K562 (cell line): ENCODE data around the gene WTIP. TPM values are rescaled to one million over a fixed set of nuclear protein-coding genes. Genes with fewer than 3 reads are reported as not detected.

ENCODE experiments used
- ATAC-seq: fragments of 200-7000 bp; cut with Tn5 transposase; 3 replicates; pipeline ENCODE4 v1.9.1; 2020; ENCODE audit warnings: moderate library complexity
- BruUV-seq: library from RNA; stranded (reverse); fragments of 400-500 nt; replicated peaks from 2 replicates; lab custom pipeline; 2021; lab: Mats Ljungman, UMichigan
- CTCF ChIA-PET: fragments of 300-600 bp; formaldehyde crosslinking; extraction: SDS; loops from one replicate; lab custom pipeline; 2021; ENCODE audit warnings: low intra/inter-chr PET ratio; lab: Yijun Ruan, JAX
- POLR2A ChIA-PET: fragments of 300-600, 350-650 bp; sonication (Branson Sonifier 250); formaldehyde crosslinking; extraction: SDS; loops from one replicate; lab custom pipeline; 2021; ENCODE audit warnings: antibody characterized with exemption, inconsistent platforms; lab: Yijun Ruan, JAX
- DNase-seq, 4 experiments: peaks; one replicate each; pipeline versions ENCODE4 v3.0.0 to v3.0.0-alpha.2; 2011 to 2018; ENCODE audit warnings: low spot score in 3 of 4, mixed read lengths in 3 of 4; ENCODE audit errors: extremely low read depth in 1 of 4
- FAIRE-seq: peaks from 2 replicates; lab custom pipeline; 2011; peaks lifted over from hg19 to GRCh38; lab: Jason Lieb, UNC
- H2AFZ ChIP-seq: 2 replicates; pipeline ENCODE4 v1.6.0; 2011; ENCODE audit warnings: low read depth, low read length, control low read depth, inconsistent platforms
- H3K27ac ChIP-seq: fragments of 200-600 bp; 3 replicates; pipeline ENCODE4 v1.8.0; 2011; ENCODE audit warnings: low read depth, mild to moderate bottlenecking, control low read depth, inconsistent platforms, low read length, moderate library complexity, mixed read lengths; ENCODE audit errors: extremely low read depth
- H3K27me3 ChIP-seq, 2 experiments: fragments of 300-600 bp in 1 of 2; 2 replicates in 1 of 2; 3 replicates in 1 of 2; pipeline versions ENCODE4 v1.6.0 to v1.8.0; 2011; ENCODE audit warnings: inconsistent platforms in 2 of 2, low read length in 2 of 2, mild to moderate bottlenecking in 1 of 2, mixed read lengths in 1 of 2, moderate library complexity in 1 of 2; ENCODE audit not compliant: control insufficient read depth in 2 of 2, insufficient read depth in 2 of 2
- H3K36me3 ChIP-seq: fragments of 300-600 bp; 3 replicates; pipeline ENCODE4 v1.8.0; 2011; ENCODE audit warnings: mild to moderate bottlenecking, low read length, inconsistent platforms; ENCODE audit not compliant: control insufficient read depth, insufficient read depth
- H3K4me1 ChIP-seq, 2 experiments: fragments of 200-600 bp in 1 of 2; replicated peaks in 1 of 2; 2 replicates in 1 of 2; 3 replicates in 1 of 2; pipeline versions ENCODE4 v1.5.1 to v1.8.0; 2011; ENCODE audit warnings: inconsistent platforms in 2 of 2, low read length in 2 of 2, mild to moderate bottlenecking in 1 of 2, mixed read lengths in 1 of 2, moderate library complexity in 1 of 2; ENCODE audit not compliant: control insufficient read depth in 2 of 2, insufficient read depth in 2 of 2
- H3K4me2 ChIP-seq: 2 replicates; pipeline ENCODE4 v1.6.1; 2011; ENCODE audit warnings: low read length, control low read depth, inconsistent platforms, mixed read lengths; ENCODE audit not compliant: insufficient read depth
- H3K4me3 ChIP-seq: fragments of 200-600 bp; sonication (generic), shearing (Covaris generic); 2 replicates; pipeline ENCODE4 v1.5.1; 2016; ENCODE audit warnings: control low read depth, inconsistent platforms
- H3K79me2 ChIP-seq: fragments of 200-600 bp; 3 replicates; pipeline ENCODE4 v1.8.0; 2011; ENCODE audit warnings: low read length, inconsistent platforms; ENCODE audit not compliant: control insufficient read depth, insufficient read depth
- H3K9ac ChIP-seq, 2 experiments: 2 replicates each; pipeline versions ENCODE4 v1.6.0 to v1.6.1; 2011; ENCODE audit warnings: low read depth in 2 of 2, low read length in 2 of 2, control low read depth in 1 of 2, inconsistent platforms in 1 of 2, mild to moderate bottlenecking in 1 of 2, mixed read lengths in 1 of 2; ENCODE audit not compliant: insufficient read depth in 1 of 2
- H3K9me1 ChIP-seq: one replicate; pipeline ENCODE4 v1.6.0; 2011; ENCODE audit warnings: inconsistent platforms, mild to moderate bottlenecking, low read length, moderate library complexity; ENCODE audit not compliant: control insufficient read depth, insufficient read depth
- H3K9me3 ChIP-seq: replicated peaks from 2 replicates; pipeline ENCODE4 v1.5.1; 2011; ENCODE audit warnings: low read depth, low read length, inconsistent platforms; ENCODE audit not compliant: control insufficient read depth, insufficient read depth
- H4K20me1 ChIP-seq: replicated peaks from 2 replicates; pipeline ENCODE4 v1.6.1; 2011; ENCODE audit warnings: low read length, inconsistent platforms, mixed read lengths; ENCODE audit not compliant: control insufficient read depth, insufficient read depth
- CBFA2T2 ChIP-seq: fragments of 450-650 bp; conservative IDR thresholded peaks from 2 replicates; pipeline ENCODE4 v1.6.1; 2017; ENCODE audit warnings: mild to moderate bottlenecking
- CHD1 ChIP-seq: fragments of 200-600 bp; sonication (generic); IDR thresholded peaks from one replicate; pipeline ENCODE4 v1.6.1; 2012; ENCODE audit warnings: mild to moderate bottlenecking, moderate library complexity, low read length, inconsistent platforms
- CHD7 ChIP-seq: fragments of 200-600 bp; sonication (generic); IDR thresholded peaks from one replicate; pipeline ENCODE4 v1.6.1; 2012; ENCODE audit warnings: mild to moderate bottlenecking, low read depth, low read length, inconsistent platforms
- CXXC5 ChIP-seq: fragments of 250-450 bp; sonication (Bioruptor Pico); IDR thresholded peaks from 2 replicates; pipeline ENCODE4 v1.8.0; 2022; ENCODE audit warnings: inconsistent platforms, mild to moderate bottlenecking, moderate library complexity
- LEF1 ChIP-seq: fragments of 450-650 bp; IDR thresholded peaks from 2 replicates; pipeline ENCODE4 v1.6.1; 2016; ENCODE audit warnings: mild to moderate bottlenecking
- MTA1 ChIP-seq: fragments of 450-650 bp; IDR thresholded peaks from 2 replicates; pipeline ENCODE4 v1.6.1; 2017; ENCODE audit warnings: borderline replicate concordance
- POLR2G ChIP-seq: fragments of 200-400 bp; formaldehyde crosslinking; IDR thresholded peaks from 2 replicates; pipeline ENCODE4 v1.6.1; 2017; ENCODE audit warnings: low read depth, mild to moderate bottlenecking, antibody characterized with exemption, low read length, moderate library complexity
- whole genome bisulfite sequencing: fragments of 100-300 bp; shearing (Covaris generic); methylation state at CpG from one replicate; pipeline ENCODE4 v1.1.6; 2016; ENCODE audit warnings: low coverage, mixed read lengths; ENCODE audit not compliant: insufficient coverage; ENCODE audit errors: missing lambda C conversion rate; 5-methylcytosine and 5-hydroxymethylcytosine counted together
- in situ Hi-C: fragments of 300-500 bp; cut with MboI; formaldehyde crosslinking; loops from 4 replicates; pipeline ENCODE4 v1.15.0; 2018; ENCODE audit warnings: inconsistent platforms, mixed read lengths
- intact Hi-C: fragments of 100-400 bp; cut with micrococcal nuclease; formaldehyde crosslinking; loops from 2 replicates; pipeline ENCODE4 v1.14.2; 2022
- polyA plus RNA-seq, 8 experiments: library from polyadenylated mRNA; depleted of rRNA in 4 of 8; stranded (reverse) in 5 of 8; unstranded in 3 of 8; fragments of >200 nt; fragmentation: Nextera tagmentation in 2 of 8; fragmentation: Illumina TruSeq in 1 of 8; extraction: Ambion mirVana in 2 of 8; extraction: Trizol in 1 of 8; gene quantifications; 2 replicates each; pipeline versions ENCODE4 v1.2.1 to v1.2.3, GENCODE V29; 2011 to 2014; ENCODE audit warnings: inconsistent platforms in 1 of 8, missing spikeins in 1 of 8
- total RNA-seq, 7 experiments: library from RNA; depleted of rRNA in 6 of 7; stranded (reverse); fragments of >200 nt in 6 of 7; fragmentation: Illumina TruSeq in 2 of 7; extraction: Trizol in 2 of 7; gene quantifications; 2 replicates each; pipeline versions ENCODE4 v1.2.1 to v1.2.3, GENCODE V29; 2011 to 2021; ENCODE audit warnings: low replicate concordance in 1 of 7

WTIP gene
- total and polyA plus RNA-seq, 9 of the 15 experiments (the other 6 are each of a cell fraction or from before 2014, with no cell fraction given) = under 0.01 to 0.54 (median 0.27) TPM; not detected in 1

- Histone ChIP-seq H3K9me3 (no peaks in the 10 kb centered on the region), H3K4me2 (no peak overlapping the region), H3K4me1 (no peaks in the 10 kb centered on the region; a peak in 1 of 5 replicates), H2AFZ (no peak overlapping the region), H3K36me3 (peaks cover 20% of the 10 kb centered on the region), H4K20me1 (no peaks in the 10 kb centered on the region), H3K9me1 (no peaks in the 10 kb centered on the region), H3K27me3 (no peaks in the 10 kb centered on the region), H3K4me3 (no peak overlapping the region), H3K9ac (no peak overlapping the region), H3K27ac (no peak overlapping the region), H3K79me2 (no peaks in the 10 kb centered on the region)
- DNase-seq (no peak), FAIRE-seq (no peak), ATAC-seq (no peak)
- 49% methylated on average over 5 of the region's 5 CpGs for WGBS
- BruUV-seq = no TSS peak
- intact Hi-C loops (no loop called here), in situ Hi-C loops (no loop called here)
- POLR2A ChIA-PET = interaction anchor here (0.8 to 1.6 kb wide), 5 partner anchors 9 to 61 kb away, joined by 3 to 9 read pairs (median 3); no protein-coding TSS in a partner anchor
- CTCF ChIA-PET = no interaction called here
- TF ChIP-seq CXXC5 (CRISPR knock-in tag) = no peak
- TF ChIP-seq CHD7 = no peak
- TF ChIP-seq CHD1 = no peak
- no peak for TF ChIP-seq MTA1
- no peak for TF ChIP-seq POLR2G
- TF ChIP-seq CBFA2T2 = no peak
- TF ChIP-seq LEF1 = no peak
These were observed 5.5 kb upstream of the WTIP start for GRCh38 chr19:34475975-34476594.
